Activated CD4-positive, CD25-positive, alpha-beta regulatory T cell treated with anti-CD3 and anti-CD28 coated beads, Interleukin-2, amount 50 U/mL, for 72 hours (primary cell): ENCODE measurements around the gene TMIE.
A peak's percentile ranks its signal among the peaks of the same experiment; 100 is the strongest.
"Not testable (repeated sequence)": the region's sequence is repeated elsewhere in the genome, so short reads cannot be mapped to it uniquely, and the experiment has no call there.

Source experiments
- DNase-seq: peaks from one replicate; pipeline ENCODE4 v3.0.0; 2021

Gene TMIE

DNA sequence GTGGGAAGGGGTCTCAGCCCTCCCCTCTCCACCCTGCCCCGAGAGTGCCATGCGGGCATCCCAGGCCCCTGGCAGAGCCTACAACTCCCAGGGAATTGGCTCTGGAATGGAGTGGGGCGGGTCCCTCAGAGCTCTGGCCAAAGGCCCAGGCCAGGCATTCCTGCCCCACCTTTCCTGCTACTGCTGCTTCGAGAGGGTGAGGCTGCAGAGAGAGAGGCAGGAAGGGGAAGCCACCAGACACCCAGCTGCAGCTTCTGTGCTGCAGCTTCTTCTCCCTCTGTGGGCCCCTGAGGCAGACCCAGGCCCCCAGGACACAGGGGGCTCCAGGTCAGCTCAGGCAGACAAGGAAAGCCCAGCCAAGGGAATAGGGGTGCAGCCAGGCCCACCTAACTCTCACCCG, 10.4 kb upstream of the TMIE start:
- DNase-seq = no peak

DNA sequence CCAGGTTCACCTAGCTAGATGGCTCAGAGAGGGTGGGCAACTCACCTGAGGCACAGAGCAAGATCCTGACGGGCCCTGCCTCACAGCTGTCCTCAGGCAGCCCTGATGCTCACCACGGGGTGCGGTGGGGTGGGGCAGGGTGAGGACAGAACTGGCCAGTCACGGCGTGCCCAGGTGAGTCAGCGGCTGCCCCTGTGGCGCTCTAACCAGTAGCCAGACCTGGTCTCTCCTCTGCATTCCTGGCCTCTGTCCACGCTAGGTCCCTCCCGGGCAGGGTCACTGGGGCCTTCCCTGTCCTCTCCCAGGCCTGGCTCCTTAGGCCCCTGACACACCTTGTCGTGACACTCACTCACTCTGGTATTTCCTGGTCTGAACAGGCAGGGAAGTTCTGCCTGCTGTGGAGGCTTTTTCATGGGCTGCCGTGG, 8.6 kb upstream of the TMIE start:
- DNase-seq = no peak

DNA sequence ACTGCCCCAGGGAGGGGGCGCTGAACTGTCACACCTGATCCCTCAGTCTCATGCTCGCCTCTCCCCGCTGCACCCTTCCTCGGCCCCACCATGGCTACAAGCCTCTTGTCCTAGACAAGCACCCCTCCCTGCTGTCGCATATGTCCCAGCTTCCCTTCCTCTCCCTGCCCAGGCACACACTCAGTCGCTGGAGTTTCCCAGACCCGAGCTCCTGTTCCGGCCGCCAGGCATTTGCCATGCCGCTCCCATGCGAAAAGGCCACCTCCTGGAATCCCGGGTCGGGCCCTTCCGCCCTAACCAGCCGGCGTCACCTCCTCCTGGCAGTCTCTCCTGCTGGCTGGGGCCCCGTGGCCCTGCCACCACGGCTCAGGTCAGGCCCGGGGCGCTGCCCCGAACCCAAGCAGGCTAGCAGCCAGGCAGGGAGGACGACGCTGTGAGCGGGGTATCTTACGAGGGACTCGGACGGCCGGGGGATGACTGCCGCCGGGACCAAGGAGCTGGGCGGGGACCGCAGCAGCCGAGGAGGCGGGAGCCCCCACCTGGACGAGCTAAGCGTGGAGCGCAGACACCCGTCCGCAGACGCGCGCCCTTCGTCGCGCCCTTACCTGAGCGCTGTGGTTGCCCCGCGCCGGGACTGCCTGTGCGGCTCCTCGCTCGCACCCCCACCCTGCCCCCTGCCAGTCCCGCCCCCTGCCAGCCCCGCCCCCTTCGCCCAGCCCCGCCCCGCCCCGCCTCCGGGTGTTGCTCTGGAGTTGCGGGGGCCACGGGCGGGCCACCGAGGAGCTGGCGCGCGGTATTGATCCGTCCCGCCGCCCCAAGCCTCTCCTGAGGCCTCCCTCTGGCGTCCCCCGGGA, 7.9 kb upstream of the TMIE start, which contains the start of gene ALS2CL:
Gene ALS2CL, minus strand, starts transcription at position 642 of the 854 bp plus-strand sequence. CDS start 4,239 bp downstream, outside the sequence.
- DNase-seq = peak; percentile 67

DNA sequence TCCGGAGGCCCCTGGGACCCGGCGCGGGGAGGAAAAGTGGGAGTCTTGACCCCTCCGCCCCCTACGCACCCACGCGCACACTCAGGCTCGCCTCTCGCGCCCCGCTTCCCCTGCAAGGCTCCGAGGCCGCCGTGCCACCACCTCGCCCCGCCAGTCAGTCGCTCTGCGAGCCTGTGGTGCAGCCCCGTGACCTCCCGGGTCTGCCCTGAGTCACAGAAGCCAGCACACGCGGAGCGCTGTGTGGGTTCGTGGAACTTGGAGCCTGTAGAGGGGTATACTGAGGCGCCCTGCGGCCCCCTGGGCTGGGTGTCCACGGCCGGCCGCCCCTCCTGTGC, 7.3 kb upstream of the TMIE start:
- peak; percentile 54 for DNase-seq

DNA sequence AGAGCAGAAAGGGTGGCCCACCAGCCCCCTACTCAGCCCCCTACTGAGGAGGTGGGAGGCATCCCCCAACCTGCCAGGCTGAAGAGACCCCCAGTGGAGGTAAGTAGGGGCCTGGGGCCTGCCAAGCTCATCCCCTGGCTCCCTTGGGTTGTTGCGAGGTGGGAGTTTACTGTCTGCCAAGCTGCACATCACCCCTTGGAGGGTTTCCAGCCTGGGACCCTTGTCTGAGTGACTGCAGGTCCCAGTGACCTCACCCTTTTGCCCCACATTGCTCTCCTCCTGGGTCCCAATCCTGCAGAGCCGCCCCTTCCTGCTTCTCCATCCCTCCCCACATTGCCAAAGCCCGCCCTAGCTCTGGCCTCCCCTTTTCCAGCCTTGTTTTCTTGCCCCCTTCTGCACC, 6.7 kb upstream of the TMIE start:
- DNase-seq = no peak

DNA sequence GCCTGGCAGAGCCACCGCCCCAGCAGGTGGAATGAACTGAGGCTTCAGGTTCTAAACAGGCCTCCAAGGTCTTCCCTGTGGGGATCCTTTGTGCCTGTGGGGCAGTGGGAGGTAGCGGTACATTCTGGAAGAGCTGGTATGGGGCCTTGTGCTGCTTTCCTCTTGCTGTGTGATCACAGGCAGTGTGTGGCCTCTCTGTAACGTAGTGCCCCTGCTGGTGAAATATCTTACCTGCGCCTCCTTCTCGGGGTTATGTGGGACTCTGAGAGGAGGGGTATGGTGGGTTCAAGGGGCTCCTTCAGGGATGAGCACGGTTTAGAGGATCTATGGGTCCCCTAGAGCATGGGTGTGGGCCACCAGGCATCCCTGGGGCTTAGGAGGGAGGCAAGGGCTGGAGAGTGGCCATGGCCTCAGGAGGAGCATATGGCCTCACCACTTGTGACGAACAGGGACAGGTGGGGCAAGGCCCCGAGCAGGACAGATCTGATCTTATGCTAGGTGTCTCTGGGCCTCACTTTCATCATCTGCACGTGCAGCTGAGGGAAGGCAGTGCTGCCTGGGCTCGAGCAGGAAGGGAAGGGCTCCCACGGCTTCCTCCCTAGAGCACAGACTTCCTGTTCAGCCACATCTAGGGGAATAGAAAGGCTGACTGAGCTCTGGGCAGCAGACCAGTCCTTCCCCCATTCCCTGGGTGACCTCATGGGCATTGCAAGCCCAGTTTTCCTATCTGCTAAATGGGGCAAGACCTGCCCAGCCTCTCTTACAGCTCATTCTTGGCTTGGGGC, 5.8 kb upstream of the TMIE start:
- peak; percentile 50 for DNase-seq

DNA sequence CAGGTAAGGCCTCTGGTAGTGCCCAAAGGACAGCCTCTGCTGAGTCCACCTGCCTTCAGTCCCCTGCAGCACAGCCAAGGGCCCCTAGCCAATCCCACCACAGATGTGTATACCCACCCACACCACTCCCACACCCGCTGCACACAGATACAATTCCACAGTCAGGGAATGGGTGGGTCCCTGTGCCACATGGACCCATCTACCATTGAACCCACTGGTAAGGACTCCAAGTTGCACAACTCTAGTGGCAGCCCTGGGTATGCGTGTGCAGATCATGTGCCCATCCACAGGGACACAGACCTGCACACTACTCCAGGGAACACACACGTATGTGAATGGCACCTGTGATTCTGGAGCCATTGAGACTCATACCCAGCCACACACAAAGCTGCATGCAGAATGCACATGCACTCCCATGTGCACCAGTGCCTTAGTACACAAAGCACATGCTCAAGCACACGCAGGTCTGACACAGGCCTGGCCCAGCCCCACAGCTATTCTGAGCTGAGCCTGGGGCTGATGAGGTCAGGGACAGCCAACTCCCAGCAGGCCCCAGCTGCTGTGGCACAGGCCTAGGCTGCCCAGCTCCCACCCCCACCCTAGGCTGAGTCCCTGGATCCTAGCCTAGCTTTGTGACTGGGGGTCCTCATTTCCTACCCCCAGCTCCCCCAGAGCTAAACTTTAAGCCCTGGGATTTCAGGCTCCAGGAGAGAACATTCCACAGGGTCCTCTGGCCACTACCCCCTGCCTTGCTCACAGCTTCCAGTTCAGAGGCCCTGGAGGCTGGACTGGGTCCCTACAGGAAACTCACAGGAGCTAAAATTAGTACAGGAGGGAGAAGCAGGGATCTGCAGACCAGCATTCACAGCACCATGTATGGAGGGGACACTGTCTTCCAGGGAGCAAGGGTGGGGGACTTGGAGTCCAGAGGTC, 5.0 kb upstream of the TMIE start:
- no peak for DNase-seq

DNA sequence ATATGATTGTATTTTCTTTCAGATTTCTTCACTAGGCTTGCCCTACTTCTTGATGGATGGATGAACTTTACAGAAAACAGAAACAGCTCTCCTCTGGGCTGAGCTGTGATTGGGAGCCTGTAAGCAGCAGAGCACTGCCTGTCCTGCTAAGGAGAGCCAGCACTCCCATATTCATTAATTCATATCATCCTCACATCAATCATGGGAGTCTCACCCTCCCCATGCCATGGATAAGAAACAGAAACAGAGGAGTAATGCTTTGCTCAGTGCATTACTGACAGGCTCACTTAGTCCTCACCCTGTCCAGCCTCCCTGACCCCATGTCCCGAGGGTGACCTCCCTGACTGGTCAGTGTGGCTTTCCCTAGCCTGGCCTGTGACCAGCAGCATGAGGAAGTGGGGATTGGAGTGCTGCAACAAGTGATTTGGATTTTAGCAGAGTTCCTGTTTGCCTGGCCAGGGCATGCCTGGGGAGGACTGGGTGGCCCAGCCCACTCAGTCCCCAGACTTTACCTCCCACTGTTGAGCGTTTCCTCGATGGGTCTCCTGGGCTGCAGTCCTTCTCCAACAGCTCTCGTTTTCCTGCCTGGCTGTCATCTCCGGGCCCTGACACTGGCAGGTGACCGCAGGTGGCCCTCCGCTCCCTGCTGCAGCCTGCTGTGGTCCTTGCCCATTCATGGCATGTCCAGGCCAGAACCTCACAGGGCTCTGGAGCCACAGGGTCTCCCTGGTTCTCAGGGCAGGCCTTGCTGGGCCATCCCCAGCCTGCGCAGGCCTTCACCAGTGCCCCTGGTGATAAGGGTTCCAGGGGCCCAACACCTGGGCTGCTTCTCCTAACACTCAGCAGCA, 1.3 kb upstream of the TMIE start:
- no peak for DNase-seq

DNA sequence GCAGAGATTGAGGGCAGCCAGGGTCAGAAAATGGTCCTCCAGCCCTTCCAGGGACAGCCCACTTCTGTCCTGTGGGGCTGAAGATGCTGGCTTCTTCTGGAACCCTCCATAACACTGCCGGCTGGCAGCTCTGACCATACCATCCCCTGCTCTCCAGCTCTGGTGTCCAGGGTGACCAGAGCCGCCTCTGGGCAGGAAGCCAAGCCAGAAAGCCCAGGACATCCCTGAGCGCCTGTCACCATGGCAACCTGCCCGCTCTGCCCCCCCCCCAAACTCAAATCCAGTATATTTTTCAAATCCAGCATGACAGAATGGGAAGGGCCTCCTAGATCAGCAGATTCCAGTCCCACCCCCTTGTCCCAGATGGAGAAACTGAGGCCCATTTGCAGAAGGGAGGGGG, 420 bp upstream of the TMIE start:
- DNase-seq = no peak

DNA sequence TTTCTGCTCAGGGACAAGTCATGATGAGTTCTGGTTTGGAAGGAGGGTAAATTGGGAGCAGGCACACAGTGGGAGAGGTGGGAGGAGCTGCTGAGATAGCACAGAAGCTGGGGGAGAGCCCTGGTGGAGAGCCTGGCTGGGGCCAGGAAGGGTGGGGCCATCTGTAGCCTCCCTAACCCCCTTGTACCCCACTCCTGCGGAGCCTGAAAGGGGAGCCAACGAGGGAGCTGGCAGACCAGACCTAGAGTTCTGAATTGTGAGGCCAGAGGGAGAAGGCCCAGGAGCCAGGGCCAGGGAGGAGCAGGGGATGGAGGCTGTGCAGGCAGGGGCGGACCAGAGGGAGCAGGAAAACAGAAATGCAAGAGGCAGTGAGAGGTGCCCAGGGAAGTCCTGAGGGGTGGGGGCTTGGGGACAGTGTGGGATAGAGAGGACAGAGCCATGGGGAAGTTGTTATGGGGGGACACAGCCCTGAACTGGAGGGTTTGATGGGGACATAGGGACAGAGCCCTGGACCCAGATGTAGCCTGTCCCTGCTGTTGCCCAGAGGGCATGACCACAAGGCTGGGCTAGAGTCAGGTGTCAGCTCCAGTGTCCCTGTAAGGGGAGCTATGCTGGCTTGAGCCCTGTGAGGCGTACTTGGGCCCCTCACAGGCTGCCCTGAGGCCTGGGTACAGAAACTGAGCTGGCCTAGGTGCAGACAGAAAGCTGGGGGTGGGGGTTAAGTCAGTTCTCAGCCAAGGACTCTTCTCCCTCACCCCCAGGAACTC, 1.2 kb downstream of the TMIE start:
- DNase-seq = no peak

DNA sequence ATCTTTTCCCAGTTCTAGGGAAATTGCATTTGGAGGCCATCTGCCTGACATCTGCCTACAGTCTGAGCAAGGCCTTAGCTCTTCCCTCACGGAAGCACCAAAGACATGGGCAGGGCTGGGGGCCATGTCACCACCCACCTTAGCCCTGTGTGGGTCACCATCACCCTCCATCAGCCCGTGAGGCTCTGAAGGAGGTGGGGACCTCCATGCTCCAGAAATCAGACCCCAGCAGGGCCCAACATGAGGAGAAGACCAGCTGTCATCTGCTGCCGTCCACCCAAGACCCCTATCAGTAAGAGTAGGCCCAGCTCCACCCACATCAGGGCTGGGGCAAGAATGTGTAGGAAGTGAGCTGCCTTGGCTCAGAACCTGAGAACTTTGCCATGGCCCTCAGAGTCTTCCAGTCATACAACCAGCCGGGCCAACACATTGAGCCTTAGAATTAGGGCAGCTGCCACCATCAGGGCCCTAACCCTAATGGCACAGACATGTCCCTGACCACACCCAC, 1.9 kb downstream of the TMIE start:
- no peak for DNase-seq

DNA sequence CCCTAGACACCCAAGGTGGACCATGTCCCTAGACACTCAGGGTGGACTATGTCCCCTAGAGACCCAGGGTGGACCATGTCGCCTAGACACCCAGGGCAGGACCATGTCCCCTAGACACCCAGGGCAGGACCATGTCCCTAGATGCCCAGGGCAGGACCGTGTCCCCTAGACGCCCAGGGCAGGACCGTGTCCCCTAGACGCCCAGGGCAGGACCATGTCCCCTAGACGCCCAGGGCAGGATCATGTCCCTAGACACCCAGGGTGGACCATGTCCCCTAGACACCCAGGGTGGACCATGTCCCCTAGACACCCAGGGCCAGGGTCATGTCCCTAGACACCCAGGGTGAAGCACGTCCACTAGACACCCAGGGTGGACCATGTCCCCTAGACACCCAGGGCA, 3.2 kb downstream of the TMIE start:
- DNase-seq = not testable (repeated sequence)

DNA sequence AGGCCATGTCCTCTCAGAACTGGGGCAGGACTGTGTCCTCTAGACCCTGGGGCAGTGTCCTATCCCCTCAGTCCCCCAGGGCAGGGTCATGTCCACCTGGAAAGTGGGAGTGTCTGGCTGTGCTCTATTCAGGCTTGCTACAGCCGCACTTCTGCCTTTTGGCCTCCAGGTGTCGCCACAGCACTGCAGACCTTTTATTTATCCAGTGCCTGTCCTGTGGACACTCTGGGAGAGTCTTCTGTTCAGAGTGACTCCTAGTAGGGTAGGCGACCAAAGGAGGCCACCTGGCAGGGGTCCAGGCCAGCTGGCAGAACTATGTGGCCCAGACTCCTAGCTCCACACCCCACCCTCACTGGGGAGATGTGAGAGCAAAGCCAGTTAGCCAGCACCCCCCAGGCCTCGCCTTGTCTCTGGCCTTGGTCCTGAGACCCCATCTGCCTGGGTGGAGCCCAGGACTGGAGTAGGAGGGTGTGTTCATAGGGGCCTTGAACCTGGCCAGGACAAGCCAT, 3.9 kb downstream of the TMIE start:
- DNase-seq = peak; percentile 73

DNA sequence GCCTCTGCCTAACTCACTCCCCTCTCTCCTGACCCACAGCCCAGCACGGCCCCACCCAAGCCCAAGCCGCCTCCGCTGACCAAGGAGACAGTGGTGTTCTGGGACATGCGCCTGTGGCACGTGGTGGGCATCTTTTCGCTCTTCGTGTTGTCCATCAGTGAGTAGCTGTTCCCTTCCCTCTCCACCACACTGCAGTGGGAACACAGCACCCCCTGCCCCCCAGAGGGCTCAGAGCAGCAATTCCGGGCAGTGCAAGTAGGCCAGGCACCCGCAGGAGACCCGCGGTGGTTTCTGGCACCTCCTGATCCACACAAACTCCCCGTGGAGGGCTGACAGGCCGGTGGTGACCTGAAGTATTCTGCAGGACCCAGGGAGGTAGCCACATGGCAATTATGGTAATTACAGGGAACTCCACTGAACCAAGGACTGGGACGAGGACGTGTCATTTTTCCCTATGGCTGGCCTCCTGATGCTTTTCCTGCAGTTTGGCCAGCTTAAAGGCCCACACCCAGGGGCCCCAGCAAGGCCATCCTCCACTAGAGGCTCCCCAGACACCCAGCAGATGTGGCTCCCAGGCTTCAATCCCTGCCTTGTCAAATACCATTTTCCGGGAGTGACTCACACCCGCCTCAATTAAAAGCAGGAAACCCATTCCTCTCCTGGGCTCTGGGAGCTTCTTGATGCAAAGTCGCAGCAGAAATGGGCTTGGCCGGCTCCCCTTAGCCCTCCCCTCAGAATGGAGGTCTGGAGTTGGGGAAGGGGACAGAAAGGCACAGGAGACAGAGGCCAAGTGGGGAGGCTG, 4.8 kb downstream of the TMIE start:
- DNase-seq = peak; percentile 25

DNA sequence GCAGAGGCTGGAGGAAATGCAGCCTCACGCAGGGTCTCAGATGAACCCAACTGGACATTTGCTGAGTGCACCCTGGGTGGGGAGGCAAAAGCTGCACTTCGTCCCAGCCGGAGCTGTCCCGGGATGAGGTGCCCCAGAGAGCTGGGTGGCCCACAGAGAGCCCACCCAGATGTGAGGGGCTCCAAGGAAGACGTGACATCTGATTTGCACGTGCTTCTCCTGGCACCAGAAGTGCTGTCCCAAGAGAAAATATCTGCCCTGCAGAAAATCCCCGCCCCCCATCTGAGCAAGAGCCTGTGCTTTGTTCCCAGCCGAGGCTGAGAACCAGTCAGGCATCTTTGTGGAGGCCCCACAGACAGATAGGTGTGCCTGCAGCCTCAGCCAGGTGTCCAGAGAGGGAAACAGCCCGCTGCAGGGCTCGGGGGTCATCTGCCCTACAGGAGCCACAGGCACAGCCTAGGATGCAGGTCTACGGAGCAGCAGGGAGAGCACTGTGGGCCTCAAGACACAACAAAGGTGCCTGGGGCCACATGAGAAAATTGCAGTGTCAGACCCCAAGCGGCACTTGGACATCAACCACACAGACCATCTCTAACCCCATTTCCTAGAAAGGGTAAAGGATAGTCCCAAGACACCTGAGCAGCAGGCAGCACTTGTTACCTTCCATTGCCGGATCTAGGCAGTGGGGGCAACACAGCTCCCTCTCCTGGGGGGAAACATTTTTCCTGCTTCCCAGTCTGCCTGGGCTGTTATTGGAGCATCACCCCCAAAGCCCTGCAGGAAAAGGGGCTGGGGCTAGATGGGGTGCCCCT, 5.8 kb downstream of the TMIE start:
- peak; percentile 26 for DNase-seq

DNA sequence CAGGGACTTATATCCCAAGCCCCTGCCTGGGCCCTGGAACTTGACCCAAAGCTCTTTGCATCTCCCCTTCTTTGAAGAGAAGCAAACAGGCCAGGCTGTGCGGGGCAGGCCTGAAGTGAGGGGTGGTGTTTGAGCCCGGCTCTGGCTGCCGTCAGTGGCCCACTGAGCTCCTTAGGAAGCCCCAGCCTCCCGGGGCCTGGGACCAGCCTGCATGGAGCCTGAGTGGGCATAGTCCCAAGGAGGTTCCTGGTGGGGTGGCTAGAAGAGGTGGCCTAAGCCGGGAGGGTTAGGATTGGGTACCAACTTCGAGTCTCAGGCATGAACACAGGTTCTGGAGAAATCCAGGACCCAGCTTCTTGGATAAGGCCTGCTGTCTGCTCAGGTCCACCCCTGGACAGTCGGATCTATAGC, 6.4 kb downstream of the TMIE start:
- DNase-seq = no peak

DNA sequence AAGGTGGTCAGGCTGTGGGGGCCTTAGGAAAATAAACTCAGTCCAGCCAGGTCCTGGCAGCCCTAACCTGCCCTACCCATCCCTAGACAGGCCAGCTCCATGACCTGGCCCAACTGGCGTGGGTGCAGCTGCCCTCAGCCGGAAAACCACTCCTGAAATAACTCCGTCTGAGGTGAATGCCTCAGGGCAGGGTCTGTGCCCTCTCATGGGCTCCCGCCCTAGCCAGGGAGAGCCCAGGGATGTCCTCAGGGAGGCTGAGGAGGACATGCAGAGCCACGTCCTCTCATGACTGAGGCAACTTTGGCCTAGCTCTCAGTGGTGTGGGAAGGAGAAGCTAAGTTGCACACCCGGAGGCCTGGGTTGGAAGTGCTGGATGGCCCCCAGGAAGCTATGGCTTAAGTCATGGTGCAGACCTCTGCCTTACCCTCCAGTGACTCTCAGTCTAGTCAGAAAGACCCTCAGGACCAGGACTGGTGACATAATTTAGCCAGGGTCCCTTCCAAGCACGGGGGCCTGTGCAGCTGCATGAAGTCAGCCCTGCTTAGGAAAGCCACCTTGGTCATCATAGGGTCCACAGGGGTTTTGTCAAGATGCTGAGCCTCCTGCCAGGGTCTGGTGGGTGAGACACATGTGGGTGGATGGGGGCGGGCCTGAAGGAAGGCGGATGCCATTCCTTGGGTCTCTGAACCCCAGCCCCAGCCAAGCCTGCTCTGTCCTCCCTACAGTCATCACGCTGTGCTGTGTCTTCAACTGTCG, 7.4 kb downstream of the TMIE start:
- DNase-seq = peak; percentile 30

DNA sequence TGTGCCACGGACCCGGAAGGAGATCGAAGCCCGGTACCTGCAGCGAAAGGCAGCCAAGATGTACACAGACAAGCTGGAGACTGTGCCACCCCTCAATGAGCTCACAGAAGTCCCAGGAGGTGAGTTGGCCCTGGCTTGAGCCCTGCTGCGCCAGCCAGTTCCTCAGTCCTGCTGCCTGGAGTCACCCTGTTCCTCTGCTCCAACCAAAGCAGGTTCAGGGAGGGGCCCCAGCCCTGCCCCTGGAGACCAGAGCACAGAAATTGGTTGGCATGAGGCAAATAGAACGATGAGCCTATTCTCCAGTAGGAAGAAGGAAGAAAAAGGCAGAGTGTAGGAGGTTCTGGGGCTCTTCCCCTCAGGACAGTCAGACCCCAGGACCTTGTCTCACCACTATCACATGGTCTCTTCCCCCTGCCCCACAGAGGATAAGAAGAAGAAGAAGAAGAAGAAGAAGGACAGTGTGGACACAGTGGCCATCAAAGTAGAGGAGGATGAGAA, 8.0 kb downstream of the TMIE start:
- DNase-seq = no peak
